Measurements from ENCODE around the gene FBXO39.

- TF ChIP-seq CTCF (IDR thresholded peaks at IDR 0.05 in 2 of 3, conservative IDR thresholded peaks at IDR 0.05 in 1 of 3; ENCODE audit: borderline replicate concordance in 1 of 3, insufficient read depth in 1 of 3, low read depth in 2 of 3, low read length in 2 of 3), result no peak
- no peak for TF ChIP-seq SRF (IDR thresholded peaks at IDR 0.05; ENCODE audit: low read depth)
These were observed 18.3 kb upstream of the FBXO39 start for GRCh38 chr17:6757747-6758146.
